H9 (cell line): ENCODE data around the gene ATF7IP2. TPM values are rescaled to one million over a fixed set of nuclear protein-coding genes. Genes with fewer than 3 reads are reported as not detected.

Source experiments
- DNase-seq: peaks from one replicate; pipeline ENCODE4 v3.0.0-alpha.2; 2017
- H2AFZ ChIP-seq: one replicate; pipeline ENCODE4 v1.6.1; 2013; ENCODE audit warnings: mild to moderate bottlenecking, low read length, control low read depth, moderate library complexity
- H2AK5ac ChIP-seq: 2 replicates; pipeline ENCODE4 v1.6.1; 2013; ENCODE audit warnings: low read length, control low read depth, mixed read lengths; ENCODE audit not compliant: insufficient read length
- H2BK120ac ChIP-seq: one replicate; pipeline ENCODE4 v1.6.1; 2013; ENCODE audit warnings: low read depth, mild to moderate bottlenecking, low read length, control low read depth, inconsistent platforms; ENCODE audit not compliant: poor library complexity, severe bottlenecking
- H2BK12ac ChIP-seq: 2 replicates; pipeline ENCODE4 v1.6.1; 2013; ENCODE audit warnings: low read length, control low read depth, mixed read lengths, low read depth; ENCODE audit not compliant: insufficient read length
- H2BK15ac ChIP-seq: 2 replicates; pipeline ENCODE4 v1.6.1; 2013; ENCODE audit warnings: low read depth, low read length, control low read depth
- H2BK20ac ChIP-seq: one replicate; pipeline ENCODE4 v1.6.1; 2013; ENCODE audit warnings: low read depth, mild to moderate bottlenecking, low read length, control low read depth, inconsistent platforms; ENCODE audit not compliant: poor library complexity, severe bottlenecking
- H2BK5ac ChIP-seq: 2 replicates; pipeline ENCODE4 v1.6.1; 2013; ENCODE audit warnings: low read length, control low read depth, mixed read lengths; ENCODE audit not compliant: insufficient read length
- H3K14ac ChIP-seq: 2 replicates; pipeline ENCODE4 v1.6.1; 2013; ENCODE audit warnings: low read length, control low read depth; ENCODE audit not compliant: insufficient read depth
- H3K18ac ChIP-seq: 2 replicates; pipeline ENCODE4 v1.6.1; 2013; ENCODE audit warnings: low read depth, mild to moderate bottlenecking, mixed read lengths, low read length, control low read depth; ENCODE audit not compliant: insufficient read length
- H3K23ac ChIP-seq: 2 replicates; pipeline ENCODE4 v1.6.1; 2013; ENCODE audit warnings: low read length, control low read depth, mixed read lengths, low read depth; ENCODE audit not compliant: insufficient read length
- H3K23me2 ChIP-seq: 2 replicates; pipeline ENCODE4 v1.6.1; 2013; ENCODE audit warnings: low read depth, mild to moderate bottlenecking, mixed read lengths, low read length, control low read depth; ENCODE audit not compliant: insufficient read length, poor library complexity, severe bottlenecking
- H3K27ac ChIP-seq: 2 replicates; pipeline ENCODE4 v1.5.1; 2013; ENCODE audit warnings: low read length, control low read depth, mixed read lengths, low read depth; ENCODE audit not compliant: insufficient read length
- H3K27me3 ChIP-seq: 2 replicates; pipeline ENCODE4 v1.6.1; 2013; ENCODE audit warnings: low read length, control low read depth, inconsistent platforms; ENCODE audit not compliant: insufficient read depth
- H3K4ac ChIP-seq: 2 replicates; pipeline ENCODE4 v1.6.1; 2013; ENCODE audit warnings: low read depth, mild to moderate bottlenecking, control low read depth, inconsistent platforms, low read length, moderate library complexity
- H3K4me1 ChIP-seq: 2 replicates; pipeline ENCODE4 v1.6.1; 2013; ENCODE audit warnings: low read length, control low read depth, inconsistent platforms; ENCODE audit not compliant: insufficient read depth
- H3K4me2 ChIP-seq: 2 replicates; pipeline ENCODE4 v1.6.1; 2013; ENCODE audit warnings: low read length, control low read depth, mixed read lengths; ENCODE audit not compliant: insufficient read length, insufficient read depth
- H3K56ac ChIP-seq: 2 replicates; pipeline ENCODE4 v1.6.1; 2013; ENCODE audit warnings: low read depth, mild to moderate bottlenecking, mixed read lengths, low read length, control low read depth; ENCODE audit not compliant: insufficient read length
- H3K79me1 ChIP-seq: 2 replicates; pipeline ENCODE4 v1.6.1; 2013; ENCODE audit warnings: low read depth, mild to moderate bottlenecking, moderate library complexity, low read length, control low read depth, inconsistent platforms; ENCODE audit not compliant: insufficient read depth, poor library complexity, severe bottlenecking
- H3K79me2 ChIP-seq: 2 replicates; pipeline ENCODE4 v1.6.1; 2013; ENCODE audit warnings: low read length, control low read depth, inconsistent platforms; ENCODE audit not compliant: insufficient read depth
- H3K9ac ChIP-seq: 2 replicates; pipeline ENCODE4 v1.6.1; 2013; ENCODE audit warnings: low read length, control low read depth, mixed read lengths; ENCODE audit not compliant: insufficient read length; ENCODE audit errors: extremely low read depth
- H3K9me3 ChIP-seq: one replicate; pipeline ENCODE4 v1.6.1; 2013; ENCODE audit warnings: low read depth, low read length, inconsistent platforms; ENCODE audit not compliant: control insufficient read depth
- H3T11ph ChIP-seq: one replicate; pipeline ENCODE4 v1.6.1; 2013; ENCODE audit warnings: mild to moderate bottlenecking, low read length, control low read depth, inconsistent platforms
- H4K20me1 ChIP-seq: one replicate; pipeline ENCODE4 v1.6.1; 2013; ENCODE audit not compliant: control insufficient read depth, insufficient read length, insufficient read depth
- H4K5ac ChIP-seq: 2 replicates; pipeline ENCODE4 v1.6.1; 2013; ENCODE audit warnings: low read depth, mild to moderate bottlenecking, mixed read lengths, low read length, control low read depth; ENCODE audit not compliant: insufficient read length
- H4K8ac ChIP-seq: replicated peaks from 2 replicates; pipeline ENCODE4 v1.6.1; 2013; ENCODE audit warnings: low read length, control low read depth, mixed read lengths, low read depth; ENCODE audit not compliant: insufficient read length
- H4K91ac ChIP-seq: 2 replicates; pipeline ENCODE4 v1.6.1; 2013; ENCODE audit warnings: low read depth, mild to moderate bottlenecking, moderate library complexity, mixed read lengths, low read length, control low read depth; ENCODE audit not compliant: insufficient read length
- H3K27ac Mint-ChIP-seq, 3 experiments: 2 replicates in 2 of 3; 3 replicates in 1 of 3; pipeline ENCODE4 v1.8.0; 2020 to 2021; ENCODE audit warnings: mixed read lengths in 3 of 3, mild to moderate bottlenecking in 1 of 3, moderate library complexity in 1 of 3
- H3K27me3 Mint-ChIP-seq: 2 replicates; pipeline ENCODE4 v1.8.0; 2021; ENCODE audit warnings: low read depth, mild to moderate bottlenecking, moderate library complexity, mixed read lengths
- H3K36me3 Mint-ChIP-seq, 3 experiments: 2 replicates in 2 of 3; 3 replicates in 1 of 3; pipeline ENCODE4 v1.8.0; 2020 to 2021; ENCODE audit warnings: low read depth in 3 of 3, mixed read lengths in 3 of 3; ENCODE audit not compliant: insufficient read depth in 1 of 3
- H3K4me1 Mint-ChIP-seq, 2 experiments: 2 replicates each; pipeline ENCODE4 v1.8.0; 2020; ENCODE audit warnings: mixed read lengths in 2 of 2
- H3K4me3 Mint-ChIP-seq, 2 experiments: 2 replicates in 1 of 2; 3 replicates in 1 of 2; pipeline ENCODE4 v1.8.0; 2020 to 2021; ENCODE audit warnings: mild to moderate bottlenecking in 2 of 2, mixed read lengths in 2 of 2, moderate library complexity in 1 of 2
- H3K9me3 Mint-ChIP-seq, 2 experiments: 2 replicates in 1 of 2; 3 replicates in 1 of 2; pipeline ENCODE4 v1.8.0; 2020; ENCODE audit warnings: mild to moderate bottlenecking in 2 of 2, mixed read lengths in 2 of 2, moderate library complexity in 1 of 2
- CTCF ChIP-seq: fragments of 200-600 bp; sonication (generic); conservative IDR thresholded peaks from 3 replicates; pipeline ENCODE4 v1.8.0; 2021; ENCODE audit warnings: antibody characterized with exemption, mild to moderate bottlenecking
- WGBS: extraction: QIAGEN DNeasy Blood & Tissue Kit; methylation state at CpG from one replicate; pipeline ENCODE4 v1.1.7; 2013; ENCODE audit warnings: missing lambda C conversion rate, low lambda C conversion rate, mixed read lengths; ENCODE audit not compliant: insufficient read length; ENCODE audit errors: extremely low coverage; 5-methylcytosine and 5-hydroxymethylcytosine counted together
- total RNA-seq: library from RNA; stranded (reverse); gene quantifications from 2 replicates; pipeline ENCODE4 v1.2.1, GENCODE V29; 2021

The ATF7IP2 gene
- total RNA-seq, 1 experiment from 2014 or later: 21.5 TPM

- H3K4me1 Mint-ChIP-seq: no peaks in the 10 kb centered on the region
- H3K4me1 ChIP-seq: no peaks in the 10 kb centered on the region
- H2BK15ac ChIP-seq: no peak overlapping the region
- peaks cover 6% of the 10 kb centered on the region for H3K9me3 ChIP-seq
- H3K36me3 Mint-ChIP-seq: peaks cover 69 to 83% (median 75%) of the 10 kb centered on the region in 3 experiments
- H3K79me1 ChIP-seq: no peaks in the 10 kb centered on the region
- no peak overlapping the region for H2BK20ac ChIP-seq
- no peak overlapping the region for H3K14ac ChIP-seq
- H3K4me3 Mint-ChIP-seq: no peak overlapping the region
- H3K9me3 Mint-ChIP-seq: peaks cover 84 to 87% of the 10 kb centered on the region in 2 experiments
- H2BK5ac ChIP-seq: no peak overlapping the region
- no peak for TF ChIP-seq CTCF
- H3K27me3 Mint-ChIP-seq: no peaks in the 10 kb centered on the region
- no peaks in the 10 kb centered on the region for H3K27me3 ChIP-seq
- peaks cover 6% of the 10 kb centered on the region; the same call in 1 of the 2 replicates for H3K79me2 ChIP-seq
- no peaks in the 10 kb centered on the region for H3K23me2 ChIP-seq
- H2BK12ac ChIP-seq: no peak overlapping the region
- no peak overlapping the region for H4K8ac ChIP-seq
- H3K4me2 ChIP-seq: no peak overlapping the region
- no peak overlapping the region for H2AK5ac ChIP-seq
- H3K9ac ChIP-seq: no peak overlapping the region
- no peak overlapping the region for H2AFZ ChIP-seq
- no peak overlapping the region for H4K5ac ChIP-seq
- no peak overlapping the region for H2BK120ac ChIP-seq
- H4K91ac ChIP-seq: no peak overlapping the region
- DNase-seq: no peak
- no peak overlapping the region for H3K27ac ChIP-seq
- no peaks in the 10 kb centered on the region for H4K20me1 ChIP-seq
- H3T11ph ChIP-seq: no peak overlapping the region
- H3K23ac ChIP-seq: no peak overlapping the region
- no CpG with 5 or more reads among the region's 2 CpGs for WGBS
- no peak overlapping the region for H3K4ac ChIP-seq
- no peak overlapping the region for H3K56ac ChIP-seq
- no peak overlapping the region for H3K27ac Mint-ChIP-seq
- no peak overlapping the region for H3K18ac ChIP-seq
Measured at GRCh38 chr16:10410469-10410868, 24.6 kb downstream of the ATF7IP2 start.
